Skeletal muscle cell (primary cell): ENCODE data around the gene RANBP2.
A peak's percentile ranks its signal among the peaks of the same experiment; 100 is the strongest.
"Not testable (repeated sequence)": the region's sequence is repeated elsewhere in the genome, so short reads cannot be mapped to it uniquely, and the experiment has no call there.

ENCODE experiments used
- DNase-seq: peaks from one replicate; pipeline ENCODE4 v3.0.0-alpha.2; 2010; ENCODE audit warnings: low read depth
- H3K4me3 ChIP-seq: 2 replicates; pipeline ENCODE4 v1.5.1; 2011; ENCODE audit warnings: low read depth, mild to moderate bottlenecking, control low read depth, low read length, moderate library complexity

RANBP2 gene

GRCh38 chr2:108719149-108720044, at the start of gene RANBP2:
Gene RANBP2, plus strand, starts transcription at chr2:108719482. Its CDS starts 125 bp downstream, at chr2:108719607.
- peak within 1 kb of the TSS; percentile 83 for H3K4me3 ChIP-seq
- DNase-seq = peak; percentile 97

- not testable (repeated sequence) for H3K4me3 ChIP-seq, DNase-seq
Observed at GRCh38 chr2:108670282-108670681, 49.0 kb upstream of the RANBP2 start.

- H3K4me3 ChIP-seq, DNase-seq: not testable (repeated sequence)
Observed at GRCh38 chr2:108672200-108672805, 47.0 kb upstream of the RANBP2 start.

GRCh38 chr2:108676522-108676921, 42.8 kb upstream of the RANBP2 start:
- not testable (repeated sequence) for DNase-seq, H3K4me3 ChIP-seq

- not testable (repeated sequence) for DNase-seq, H3K4me3 ChIP-seq
Observed at GRCh38 chr2:108677239-108677744, 42.0 kb upstream of the RANBP2 start.

GRCh38 chr2:108678198-108678651, 41.1 kb upstream of the RANBP2 start:
- H3K4me3 ChIP-seq = not testable (repeated sequence)
- peak; percentile 36 for DNase-seq

- H3K4me3 ChIP-seq, DNase-seq: not testable (repeated sequence)
Observed at GRCh38 chr2:108680805-108681204, 38.5 kb upstream of the RANBP2 start.

GRCh38 chr2:108688818-108689756, 30.2 kb upstream of the RANBP2 start:
- H3K4me3 ChIP-seq, DNase-seq: not testable (repeated sequence)

GRCh38 chr2:108690001-108690400, 29.3 kb upstream of the RANBP2 start:
- not testable (repeated sequence) for DNase-seq, H3K4me3 ChIP-seq

GRCh38 chr2:108691447-108691846, 27.8 kb upstream of the RANBP2 start:
- H3K4me3 ChIP-seq = no peak overlapping the region
- no peak for DNase-seq

GRCh38 chr2:108701208-108701607, 18.1 kb upstream of the RANBP2 start:
- DNase-seq = no peak
- H3K4me3 ChIP-seq = no peak overlapping the region

- H3K4me3 ChIP-seq = no peak overlapping the region
- DNase-seq = no peak
Observed at GRCh38 chr2:108701806-108702205, 17.5 kb upstream of the RANBP2 start.

GRCh38 chr2:108704871-108705270, 14.4 kb upstream of the RANBP2 start:
- no peak for DNase-seq
- no peak overlapping the region for H3K4me3 ChIP-seq

- no peak for DNase-seq
- no peak overlapping the region for H3K4me3 ChIP-seq
Observed at GRCh38 chr2:108707300-108707699, 12.0 kb upstream of the RANBP2 start.

- DNase-seq = not testable (repeated sequence)
Observed at GRCh38 chr2:108716971-108717370, 2.3 kb upstream of the RANBP2 start.

GRCh38 chr2:108726048-108726447, 6.8 kb downstream of the RANBP2 start:
- DNase-seq, H3K4me3 ChIP-seq: not testable (repeated sequence)

More at GRCh38 chr2:108716971-108717370, 2.3 kb upstream of the RANBP2 start:
- H3K4me3 ChIP-seq = not testable (repeated sequence)

- not testable (repeated sequence) for H3K4me3 ChIP-seq, DNase-seq
Observed at GRCh38 chr2:108734656-108735055, 15.4 kb downstream of the RANBP2 start.

- H3K4me3 ChIP-seq, DNase-seq: not testable (repeated sequence)
Observed at GRCh38 chr2:108757973-108758372, 38.7 kb downstream of the RANBP2 start.

- H3K4me3 ChIP-seq, DNase-seq: not testable (repeated sequence)
Observed at GRCh38 chr2:108762618-108763017, 43.3 kb downstream of the RANBP2 start.
